Measurements from ENCODE around the gene ADAM10. TPM values are rescaled to one million over a fixed set of nuclear protein-coding genes. Genes with fewer than 3 reads are reported as not detected.
A peak's percentile ranks its signal among the peaks of the same experiment; 100 is the strongest.

ADAM10 gene
- total and polyA plus RNA-seq, 9 donors = 49.5 to 112 (median 85.2) TPM

GRCh38 chr15:58726867-58727266 is 22.6 kb downstream of the ADAM10 start:
- no peaks in the 10 kb centered on the region for H3K27me3 ChIP-seq (ENCODE audit: control insufficient read depth, insufficient read depth, low read length)
- H3K36me3 ChIP-seq (ENCODE audit: control insufficient read depth, insufficient read depth, low read length) = peaks cover 2% of the 10 kb centered on the region
- 83% methylated on average over 1 of the region's 12 CpGs for WGBS (ENCODE audit: insufficient coverage)
- no peaks in the 10 kb centered on the region for H3K4me1 ChIP-seq (ENCODE audit: control insufficient read depth, insufficient read depth, low read length)
- peaks cover 1% of the 10 kb centered on the region for H3K9me3 ChIP-seq (replicated peaks; ENCODE audit: control insufficient read depth, low read depth, low read length)
- DNase-seq = no peak
- no peak overlapping the region for H3K4me3 ChIP-seq (ENCODE audit: low read length)
- H3K27ac ChIP-seq (ENCODE audit: low read length) = no peak overlapping the region

- no CpG with 5 or more reads among the region's 1 CpG for WGBS (ENCODE audit: insufficient coverage)
- Histone ChIP-seq H3K27ac (ENCODE audit: low read length) (no peak overlapping the region), H3K4me3 (ENCODE audit: low read length) (no peak overlapping the region), H3K27me3 (ENCODE audit: control insufficient read depth, insufficient read depth, low read length) (no peaks in the 10 kb centered on the region), H3K36me3 (ENCODE audit: control insufficient read depth, insufficient read depth, low read length) (no peaks in the 10 kb centered on the region), H3K4me1 (ENCODE audit: control insufficient read depth, insufficient read depth, low read length) (no peaks in the 10 kb centered on the region), H3K9me3 (replicated peaks; ENCODE audit: control insufficient read depth, low read depth, low read length) (no peaks in the 10 kb centered on the region)
- peak; percentile 54 for DNase-seq
Measured at GRCh38 chr15:58724466-58724865, 25.0 kb downstream of the ADAM10 start.

GRCh38 chr15:58717357-58717756 is 32.1 kb downstream of the ADAM10 start:
- no peak overlapping the region for H3K4me3 ChIP-seq (ENCODE audit: low read length)
- DNase-seq = no peak
- H3K4me1 ChIP-seq (ENCODE audit: control insufficient read depth, insufficient read depth, low read length) = no peaks in the 10 kb centered on the region
- H3K9me3 ChIP-seq (replicated peaks; ENCODE audit: control insufficient read depth, low read depth, low read length) = no peaks in the 10 kb centered on the region
- H3K27me3 ChIP-seq (ENCODE audit: control insufficient read depth, insufficient read depth, low read length) = no peaks in the 10 kb centered on the region
- WGBS (ENCODE audit: insufficient coverage) = no CpG with 5 or more reads among the region's 2 CpGs
- H3K27ac ChIP-seq (ENCODE audit: low read length) = no peak overlapping the region
- peaks cover 2% of the 10 kb centered on the region for H3K36me3 ChIP-seq (ENCODE audit: control insufficient read depth, insufficient read depth, low read length)

GRCh38 chr15:58716027-58716426 is 33.5 kb downstream of the ADAM10 start:
- WGBS (ENCODE audit: insufficient coverage) = 67% methylated on average over 1 of the region's 4 CpGs
- Histone ChIP-seq H3K4me1 (ENCODE audit: control insufficient read depth, insufficient read depth, low read length) (no peaks in the 10 kb centered on the region), H3K4me3 (ENCODE audit: low read length) (no peak overlapping the region), H3K27me3 (ENCODE audit: control insufficient read depth, insufficient read depth, low read length) (no peaks in the 10 kb centered on the region), H3K36me3 (ENCODE audit: control insufficient read depth, insufficient read depth, low read length) (peaks cover 4% of the 10 kb centered on the region), H3K9me3 (replicated peaks; ENCODE audit: control insufficient read depth, low read depth, low read length) (no peaks in the 10 kb centered on the region), H3K27ac (ENCODE audit: low read length) (no peak overlapping the region)
- no peak for DNase-seq

- Histone ChIP-seq H3K27ac (ENCODE audit: low read length) (no peak overlapping the region), H3K36me3 (ENCODE audit: control insufficient read depth, insufficient read depth, low read length) (peaks cover 4% of the 10 kb centered on the region), H3K27me3 (ENCODE audit: control insufficient read depth, insufficient read depth, low read length) (no peaks in the 10 kb centered on the region), H3K4me3 (ENCODE audit: low read length) (no peak overlapping the region), H3K9me3 (replicated peaks; ENCODE audit: control insufficient read depth, low read depth, low read length) (no peaks in the 10 kb centered on the region), H3K4me1 (ENCODE audit: control insufficient read depth, insufficient read depth, low read length) (no peaks in the 10 kb centered on the region)
- DNase-seq = no peak
- WGBS (ENCODE audit: insufficient coverage) = no CpG with 5 or more reads among the region's 3 CpGs
Measured at GRCh38 chr15:58715266-58715917, 34.1 kb downstream of the ADAM10 start.

- Histone ChIP-seq H3K9me3 (replicated peaks; ENCODE audit: control insufficient read depth, low read depth, low read length) (no peaks in the 10 kb centered on the region), H3K27ac (ENCODE audit: low read length) (no peak overlapping the region), H3K36me3 (ENCODE audit: control insufficient read depth, insufficient read depth, low read length) (peaks cover 2% of the 10 kb centered on the region), H3K4me1 (ENCODE audit: control insufficient read depth, insufficient read depth, low read length) (no peaks in the 10 kb centered on the region), H3K27me3 (ENCODE audit: control insufficient read depth, insufficient read depth, low read length) (no peaks in the 10 kb centered on the region), H3K4me3 (ENCODE audit: low read length) (no peak overlapping the region)
- no peak for DNase-seq
Measured at GRCh38 chr15:58710701-58711100, 38.8 kb downstream of the ADAM10 start.

- no peaks in the 10 kb centered on the region for H3K27me3 ChIP-seq (ENCODE audit: control insufficient read depth, insufficient read depth, low read length)
- H3K27ac ChIP-seq (ENCODE audit: low read length) = no peak overlapping the region
- WGBS (ENCODE audit: insufficient coverage) = no CpG with 5 or more reads among the region's 4 CpGs
- peaks cover 2% of the 10 kb centered on the region for H3K36me3 ChIP-seq (ENCODE audit: control insufficient read depth, insufficient read depth, low read length)
- no peaks in the 10 kb centered on the region for H3K9me3 ChIP-seq (replicated peaks; ENCODE audit: control insufficient read depth, low read depth, low read length)
- no peaks in the 10 kb centered on the region for H3K4me1 ChIP-seq (ENCODE audit: control insufficient read depth, insufficient read depth, low read length)
- no peak overlapping the region for H3K4me3 ChIP-seq (ENCODE audit: low read length)
- no peak for DNase-seq
Measured at GRCh38 chr15:58707397-58707796, 42.1 kb downstream of the ADAM10 start.

GRCh38 chr15:58705105-58705504 is 44.4 kb downstream of the ADAM10 start:
- no peak overlapping the region for H3K4me3 ChIP-seq (ENCODE audit: low read length)
- no CpG with 5 or more reads among the region's 2 CpGs for WGBS (ENCODE audit: insufficient coverage)
- no peak overlapping the region for H3K27ac ChIP-seq (ENCODE audit: low read length)
- H3K27me3 ChIP-seq (ENCODE audit: control insufficient read depth, insufficient read depth, low read length) = no peaks in the 10 kb centered on the region
- DNase-seq = no peak
- H3K4me1 ChIP-seq (ENCODE audit: control insufficient read depth, insufficient read depth, low read length) = no peaks in the 10 kb centered on the region
- no peaks in the 10 kb centered on the region for H3K9me3 ChIP-seq (replicated peaks; ENCODE audit: control insufficient read depth, low read depth, low read length)
- peaks cover 2% of the 10 kb centered on the region for H3K36me3 ChIP-seq (ENCODE audit: control insufficient read depth, insufficient read depth, low read length)

GRCh38 chr15:58704155-58704865 is 45.2 kb downstream of the ADAM10 start:
- WGBS (ENCODE audit: insufficient coverage) = 100% methylated on average over 1 of the region's 4 CpGs
- no peaks in the 10 kb centered on the region for H3K27me3 ChIP-seq (ENCODE audit: control insufficient read depth, insufficient read depth, low read length)

GRCh38 chr15:58703610-58704009 is 45.9 kb downstream of the ADAM10 start:
- H3K27ac ChIP-seq (ENCODE audit: low read length) = no peak overlapping the region
- no CpG with 5 or more reads among the region's 4 CpGs for WGBS (ENCODE audit: insufficient coverage)
- DNase-seq = no peak
- H3K9me3 ChIP-seq (replicated peaks; ENCODE audit: control insufficient read depth, low read depth, low read length) = peaks cover 8% of the 10 kb centered on the region
- no peak overlapping the region for H3K4me3 ChIP-seq (ENCODE audit: low read length)
- H3K27me3 ChIP-seq (ENCODE audit: control insufficient read depth, insufficient read depth, low read length) = no peaks in the 10 kb centered on the region
- no peaks in the 10 kb centered on the region for H3K4me1 ChIP-seq (ENCODE audit: control insufficient read depth, insufficient read depth, low read length)
- H3K36me3 ChIP-seq (ENCODE audit: control insufficient read depth, insufficient read depth, low read length) = peaks cover 2% of the 10 kb centered on the region

More at GRCh38 chr15:58704155-58704865, 45.2 kb downstream of the ADAM10 start:
- peaks cover 2% of the 10 kb centered on the region for H3K9me3 ChIP-seq (replicated peaks; ENCODE audit: control insufficient read depth, low read depth, low read length)
- H3K4me1 ChIP-seq (ENCODE audit: control insufficient read depth, insufficient read depth, low read length) = no peaks in the 10 kb centered on the region
- no peak overlapping the region for H3K27ac ChIP-seq (ENCODE audit: low read length)
- peaks cover 2% of the 10 kb centered on the region for H3K36me3 ChIP-seq (ENCODE audit: control insufficient read depth, insufficient read depth, low read length)
- DNase-seq = no peak
- no peak overlapping the region for H3K4me3 ChIP-seq (ENCODE audit: low read length)

Data from muscle of leg (tissue), 11 donors.